ENCODE data around the gene SNRPB.
"Not testable (repeated sequence)": the region's sequence is repeated elsewhere in the genome, so short reads cannot be mapped to it uniquely, and the experiment has no call there.

Gene SNRPB

GRCh38 chr20:2470423-2471193 lies at the start of gene SNRPB:
Gene SNRPB, minus strand, starts transcription at chr20:2470789. Its CDS starts 99 bp downstream, at chr20:2470690.
- DNase-seq: peak; percentile 99

GRCh38 chr20:2519115-2519809 lies 48.7 kb upstream of the SNRPB start:
- no peak for DNase-seq

GRCh38 chr20:2518558-2518957 lies 48.0 kb upstream of the SNRPB start:
- no peak for DNase-seq

GRCh38 chr20:2518096-2518495 lies 47.5 kb upstream of the SNRPB start:
- DNase-seq: no peak

GRCh38 chr20:2516399-2516798 lies 45.8 kb upstream of the SNRPB start:
- no peak for DNase-seq

- DNase-seq: no peak
Observed at GRCh38 chr20:2515203-2515602, 44.6 kb upstream of the SNRPB start.

- DNase-seq: no peak
Observed at GRCh38 chr20:2509794-2510193, 39.2 kb upstream of the SNRPB start.

GRCh38 chr20:2509468-2509781 lies 38.8 kb upstream of the SNRPB start:
- DNase-seq: no peak

- peak; percentile 89 for DNase-seq
Observed at GRCh38 chr20:2508631-2509467, 38.3 kb upstream of the SNRPB start, which contains the start of gene ZNF343. Gene ZNF343, minus strand, starts transcription at chr20:2508915. Its CDS starts 15,020 bp downstream, at chr20:2493895.

GRCh38 chr20:2507875-2508630 lies 37.5 kb upstream of the SNRPB start:
- no peak for DNase-seq

- DNase-seq: no peak
Observed at GRCh38 chr20:2507464-2507863, 36.9 kb upstream of the SNRPB start.

GRCh38 chr20:2506426-2506825 lies 35.8 kb upstream of the SNRPB start:
- DNase-seq: not testable (repeated sequence)

GRCh38 chr20:2504803-2505202 lies 34.2 kb upstream of the SNRPB start:
- DNase-seq: not testable (repeated sequence)

- not testable (repeated sequence) for DNase-seq
Observed at GRCh38 chr20:2502808-2503384, 32.3 kb upstream of the SNRPB start.

GRCh38 chr20:2485661-2486060 lies 15.1 kb upstream of the SNRPB start:
- no peak for DNase-seq

GRCh38 chr20:2485080-2485479 lies 14.5 kb upstream of the SNRPB start:
- no peak for DNase-seq

- DNase-seq: no peak
Observed at GRCh38 chr20:2483504-2483903, 12.9 kb upstream of the SNRPB start.

- no peak for DNase-seq
Observed at GRCh38 chr20:2480381-2480780, 9.8 kb upstream of the SNRPB start.

GRCh38 chr20:2476742-2477615 lies 6.4 kb upstream of the SNRPB start:
- no peak for DNase-seq

- DNase-seq: no peak
Observed at GRCh38 chr20:2475850-2476741, 5.5 kb upstream of the SNRPB start.

All from SHP77 treated with DMSO at 0.1 percent for 48 hours (cell line).